Pancreas (tissue), 10 donors: ENCODE results near the gene NAP1L4. TPM values are rescaled to one million over a fixed set of nuclear protein-coding genes. Genes with fewer than 3 reads are reported as not detected.

ENCODE experiments used
- ATAC-seq, 4 donors: fragments of 200-7000 bp; cut with Tn5 transposase; one replicate each; pipeline versions ENCODE4 v1.8.0 to v1.9.1; 2020; ENCODE audit warnings: mild to moderate bottlenecking in 4 of 4, moderate library complexity in 4 of 4
- DNase-seq, 6 donors: peaks; one replicate each; pipeline ENCODE4 v3.0.0-alpha.2; 2020
- FAIRE-seq: peaks from 2 replicates; lab custom pipeline; 2012; peaks lifted over from hg19 to GRCh38; lab: Jason Lieb, UNC
- H3K27ac ChIP-seq, 4 donors: fragments of 200-600 bp; sonication (generic); 1 replicate in 3 of 4; 2 replicates in 1 of 4; pipeline versions ENCODE4 v1.5.0 to v1.8.0; 2020
- H3K27me3 ChIP-seq, 4 donors: fragments of 200-600 bp; one replicate each; pipeline ENCODE4 v1.8.0; 2021
- H3K36me3 ChIP-seq, 3 donors: fragments of 200-600 bp; sonication (generic) in 1 of 3; one replicate each; pipeline versions ENCODE4 v1.5.0 to v1.8.0; 2020 to 2021
- H3K4me1 ChIP-seq, 3 donors: fragments of 200-600 bp; one replicate each; pipeline ENCODE4 v1.8.0; 2021
- H3K4me3 ChIP-seq, 4 donors: fragments of 200-600 bp; sonication (generic) in 2 of 4; one replicate each; pipeline versions ENCODE4 v1.5.0 to v1.8.0; 2020 to 2021
- H3K9me3 ChIP-seq, 4 donors: fragments of 200-600 bp; one replicate each; pipeline ENCODE4 v1.8.0; 2021
- WGBS, 2 donors: extraction: QIAGEN DNeasy Blood & Tissue Kit; methylation state at CpG; one replicate each; pipeline ENCODE4 v1.1.7; 2013; 5-methylcytosine and 5-hydroxymethylcytosine counted together
- intact Hi-C, 3 donors: fragments of 100-400 bp; cut with DNase I; formaldehyde crosslinking; loops; one replicate each; pipeline versions ENCODE4 v1.11.1 to v1.14.2; 2022
- polyA plus RNA-seq, 2 donors: library from polyadenylated mRNA; stranded (reverse); fragments of 200-250 nt; gene quantifications; one replicate each; pipeline ENCODE4 v1.2.3, GENCODE V29; 2013
- total RNA-seq, 6 donors: library from RNA; stranded (reverse); fragmentation: NEBNext Ultra II Directional in 4 of 6; extraction: Animal tissue kit (Norgen Biotek cat#: 25700) in 4 of 6; gene quantifications; one replicate each; pipeline versions ENCODE4 v1.2.1 to v1.2.4, GENCODE V29; 2021 to 2023
- TF ChIP-seq, protein P1 (sequence below), 4 donors: fragments of 200-600 bp; sonication (generic) in 3 of 4; IDR thresholded peaks; one replicate each; pipeline versions ENCODE4 v1.5.0 to v1.8.0; 2021; ENCODE audit warnings: antibody characterized with exemption in 4 of 4
- donor health status: healthy with polysubstance abuse.
- donor health status: DM: no; HTN: no; CAD: no; lungs with moderate emphysema.
- donor health status: DM: no; HTN: no; CAD: no.
- donor health status: control.
- donor health status: control.
- donor health status: Bipolar disorder and iron deficiency.
- donor health status: DM: yes; HTN: yes; CAD: no.
- donor health status: DM: no; HTN: no; CAD: no.
- donor health status: DM: no; HTN: no; CAD: no.
- donor health status: DM: yes; HTN: yes; CAD: no.

Gene NAP1L4
- total and polyA plus RNA-seq, 8 donors: 29.3 to 67.4 (median 41.0) TPM

GRCh38 chr11:3003396-3004231 lies 11.5 kb upstream of the NAP1L4 start:
- peaks cover 0 to 13% (median 11%) of the 10 kb centered on the region in 3 donors for H3K4me1 ChIP-seq
- peaks cover 0 to 34% (median 0%) of the 10 kb centered on the region in 3 donors for H3K36me3 ChIP-seq
- ATAC-seq (no peak), FAIRE-seq (no peak), DNase-seq (no peak)
- intact Hi-C loops: no loop called here
- no peak overlapping the region for H3K4me3 ChIP-seq
- no peaks in the 10 kb centered on the region for H3K9me3 ChIP-seq
- WGBS, 2 donors: 88% methylated on average over 12 of the region's 12 CpGs
- TF ChIP-seq, protein P1, sequence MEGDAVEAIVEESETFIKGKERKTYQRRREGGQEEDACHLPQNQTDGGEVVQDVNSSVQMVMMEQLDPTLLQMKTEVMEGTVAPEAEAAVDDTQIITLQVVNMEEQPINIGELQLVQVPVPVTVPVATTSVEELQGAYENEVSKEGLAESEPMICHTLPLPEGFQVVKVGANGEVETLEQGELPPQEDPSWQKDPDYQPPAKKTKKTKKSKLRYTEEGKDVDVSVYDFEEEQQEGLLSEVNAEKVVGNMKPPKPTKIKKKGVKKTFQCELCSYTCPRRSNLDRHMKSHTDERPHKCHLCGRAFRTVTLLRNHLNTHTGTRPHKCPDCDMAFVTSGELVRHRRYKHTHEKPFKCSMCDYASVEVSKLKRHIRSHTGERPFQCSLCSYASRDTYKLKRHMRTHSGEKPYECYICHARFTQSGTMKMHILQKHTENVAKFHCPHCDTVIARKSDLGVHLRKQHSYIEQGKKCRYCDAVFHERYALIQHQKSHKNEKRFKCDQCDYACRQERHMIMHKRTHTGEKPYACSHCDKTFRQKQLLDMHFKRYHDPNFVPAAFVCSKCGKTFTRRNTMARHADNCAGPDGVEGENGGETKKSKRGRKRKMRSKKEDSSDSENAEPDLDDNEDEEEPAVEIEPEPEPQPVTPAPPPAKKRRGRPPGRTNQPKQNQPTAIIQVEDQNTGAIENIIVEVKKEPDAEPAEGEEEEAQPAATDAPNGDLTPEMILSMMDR (IDR thresholded peaks at IDR 0.05): no peak
- no peaks in the 10 kb centered on the region for H3K27me3 ChIP-seq
- no peak overlapping the region for H3K27ac ChIP-seq

- 91 to 93% methylated on average over 8 of the region's 8 CpGs for WGBS, 2 donors
- FAIRE-seq (no peak), ATAC-seq (no peak), DNase-seq (peak in 1 of 6 donors; percentile 43)
- TF ChIP-seq, protein P1 (IDR thresholded peaks at IDR 0.05): no peak
- Histone ChIP-seq H3K27ac (no peak overlapping the region), H3K4me3 (no peak overlapping the region), H3K36me3 (peaks cover 0 to 34% (median 0%) of the 10 kb centered on the region in 3 donors), H3K4me1 (peaks cover under 1 to 16% (median 13%) of the 10 kb centered on the region in 3 donors), H3K9me3 (no peaks in the 10 kb centered on the region), H3K27me3 (no peaks in the 10 kb centered on the region)
- intact Hi-C loops: no loop called here
Measured at GRCh38 chr11:3002871-3003270, 10.7 kb upstream of the NAP1L4 start.

GRCh38 chr11:3002351-3002861 lies 10.3 kb upstream of the NAP1L4 start:
- TF ChIP-seq, protein P1 (IDR thresholded peaks at IDR 0.05): no peak
- WGBS, 2 donors: 93 to 94% methylated on average over 8 of the region's 8 CpGs
- no peak for FAIRE-seq
- ATAC-seq: no peak
- Histone ChIP-seq H3K9me3 (no peaks in the 10 kb centered on the region), H3K27me3 (no peaks in the 10 kb centered on the region), H3K27ac (peak overlapping the region in 1 of 4 donors; percentile 60), H3K36me3 (peaks cover 0 to 34% (median 0%) of the 10 kb centered on the region in 3 donors), H3K4me3 (no peak overlapping the region), H3K4me1 (peaks cover 5 to 20% (median 18%) of the 10 kb centered on the region in 3 donors)
- intact Hi-C loops: no loop called here
- peak in 1 of 6 donors; percentile 50 for DNase-seq

DNA sequence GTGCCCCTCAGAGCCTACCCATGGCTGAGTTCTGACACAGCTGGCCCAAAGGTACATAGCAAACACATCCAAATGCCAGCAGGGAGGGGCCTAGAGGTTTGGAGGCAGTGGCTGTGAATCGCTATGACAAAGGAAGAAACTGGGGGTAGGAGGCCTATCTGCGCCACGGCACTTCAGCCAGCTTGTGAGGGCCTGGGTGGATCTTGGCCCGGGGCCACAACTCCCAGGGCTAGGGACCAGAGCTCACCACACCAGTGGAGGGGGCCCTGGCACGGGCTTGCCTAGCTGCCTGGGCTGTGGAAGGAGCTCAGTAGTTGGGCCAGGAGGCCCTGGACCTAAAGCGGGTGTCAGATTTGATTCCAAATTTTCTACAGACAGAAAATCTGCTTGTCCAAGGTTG lies 9.4 kb upstream of the NAP1L4 start:
- H3K4me3 ChIP-seq: no peak overlapping the region
- no peaks in the 10 kb centered on the region for H3K27me3 ChIP-seq
- FAIRE-seq: no peak
- 75 to 77% methylated on average over 6 of the region's 6 CpGs for WGBS, 2 donors
- H3K4me1 ChIP-seq: peaks cover 6 to 21% (median 18%) of the 10 kb centered on the region in 3 donors
- intact Hi-C loops: no loop called here
- DNase-seq: peak in 3 of 6 donors; percentile 35 to 59 (median 57)
- peak in 1 of 4 donors; percentile 12 for ATAC-seq
- peak overlapping the region; percentile 32 to 83 (median 68) for H3K27ac ChIP-seq
- TF ChIP-seq, protein P1 (IDR thresholded peaks at IDR 0.05): no peak
- H3K9me3 ChIP-seq: no peaks in the 10 kb centered on the region
- H3K36me3 ChIP-seq: peaks cover 0 to 33% (median 0%) of the 10 kb centered on the region in 3 donors
